Measurements from ENCODE around the gene ASPSCR1. TPM values are rescaled to one million over a fixed set of nuclear protein-coding genes. Genes with fewer than 3 reads are reported as not detected.

Gene ASPSCR1
- total and polyA plus RNA-seq, 2 of the 13 experiments (the other 11 are each of a cell fraction or from before 2014, with no cell fraction given), result 274 to 314 TPM

DNA sequence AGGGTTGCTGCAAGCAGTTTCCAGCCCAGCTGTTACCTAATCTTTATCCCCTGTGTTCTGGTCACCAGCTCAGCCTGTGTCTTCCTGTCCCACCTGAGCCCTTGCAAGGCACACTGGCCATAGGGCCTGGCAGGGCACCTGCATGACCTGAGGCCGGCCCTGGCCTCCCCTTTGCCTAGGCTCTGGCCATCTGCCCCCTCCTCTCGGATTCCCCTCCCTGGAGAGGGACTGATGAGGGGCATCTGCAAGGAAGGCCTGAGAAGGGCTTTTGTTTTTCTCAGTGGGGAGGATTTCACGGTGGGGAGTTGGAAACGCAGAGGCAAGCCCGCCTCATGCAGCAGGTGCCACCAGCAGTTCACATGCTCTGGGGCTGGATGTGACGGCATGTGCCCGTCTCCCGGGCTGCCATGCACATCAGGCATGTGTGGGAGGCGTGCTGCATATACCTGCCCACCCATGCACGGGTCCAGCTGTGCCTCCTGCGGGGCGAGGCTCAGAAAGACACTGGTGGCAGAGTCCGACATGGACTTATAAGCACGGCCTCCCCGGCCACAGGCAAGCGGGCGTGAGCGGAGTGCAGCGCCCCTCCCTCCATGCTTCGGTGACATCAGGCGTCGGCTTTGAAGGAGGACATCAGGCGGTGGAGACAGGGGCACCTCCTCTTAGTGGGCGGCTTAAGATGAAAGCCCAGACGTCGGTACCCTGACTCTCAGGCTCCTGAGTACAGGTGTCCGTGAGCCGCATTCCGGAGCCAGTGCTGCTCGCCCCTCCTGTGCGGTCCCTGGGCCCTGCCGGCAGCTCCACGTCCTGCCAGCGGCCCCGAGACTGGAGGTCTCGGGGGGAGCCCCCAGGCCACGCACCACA lies 16.5 kb downstream of the ASPSCR1 start:
- ATAC-seq (peak; percentile 0), DNase-seq (ENCODE audit: low spot score) (peak; percentile 85), FAIRE-seq (no peak)
- in situ Hi-C loops (cut with HindIII; ENCODE audit: extremely low pct_ligation_motif_present, low pct_unique_long_range_greater_than_20kb), result no loop called here
- Histone ChIP-seq H3K9ac (ENCODE audit: insufficient read depth, low read depth, low read length) (peak overlapping the region; percentile 96), H3K4me2 (ENCODE audit: low read depth, low read length) (peak overlapping the region; percentile 99), H3K27ac (ENCODE audit: extremely low read length, insufficient read depth, low read length) (peak overlapping the region; percentile 97), H3K36me3 (replicated peaks in 1 of 2; ENCODE audit: control insufficient read depth in 1 of 2, insufficient read depth in 2 of 2, low read length in 2 of 2) (peaks cover 0 to 3% of the 10 kb centered on the region in 2 experiments; a peak in 1 of 5 replicates), H3K79me2 (ENCODE audit: insufficient read depth, low read length) (peaks cover 65% of the 10 kb centered on the region), H4K20me1 (ENCODE audit: insufficient read depth, low read length) (no peaks in the 10 kb centered on the region), H3K9me3 (ENCODE audit: low read length) (no peaks in the 10 kb centered on the region), H3K27me3 (ENCODE audit: control insufficient read depth in 1 of 2, insufficient read depth in 2 of 2, low read length in 2 of 2) (no peaks in the 10 kb centered on the region), H3K4me3 (replicated peaks in 1 of 3; ENCODE audit: insufficient read depth in 1 of 3, low read depth in 2 of 3, low read length in 3 of 3) (peak overlapping the region; percentile 28 to 80 (median 55); a peak in 5 of 6 replicates), H2AFZ (ENCODE audit: low read length) (no peak overlapping the region), H3K4me1 (ENCODE audit: insufficient read depth, low read length) (peaks cover 92% of the 10 kb centered on the region)
- ChIA-PET CTCF (ENCODE audit: low intra/inter-chr PET ratio, low total read pairs) (interaction anchor here (1.0 to 5.6 kb wide), 2 partner anchors 15 to 34 kb away, joined by 3 to 73 read pairs; partner anchors contain the start of gene NOTUM), POLR2A (interaction anchor here (0.9 to 16.1 kb wide), 19 partner anchors 10 to 266 kb away, joined by 3 to 470 read pairs (median 12); partner anchors contain the start of genes ASPSCR1, CENPX, DCXR and LRRC45)
- no TSS peak for BruUV-seq (replicated peaks)
- 14% methylated on average over 27 of the region's 37 CpGs for WGBS (ENCODE audit: low lambda C conversion rate)
- intact Hi-C loops (cut with micrococcal nuclease; ENCODE audit: unreplicated experiment), result loop anchor here (2.0 kb wide), 1 partner anchor 33 kb away; the partner anchor contains the start of gene NOTUM
- TF ChIP-seq KAT8 (CRISPR knock-in tag; IDR thresholded peaks at IDR 0.05) (peak; percentile 39; the same call in 1 of the 2 replicates), SALL2 (CRISPR knock-in tag; IDR thresholded peaks at IDR 0.05) (no peak), ZC3H4 (CRISPR knock-in tag; IDR thresholded peaks at IDR 0.05; ENCODE audit: borderline replicate concordance) (peak; percentile 98), ZNF292 (CRISPR knock-in tag; IDR thresholded peaks at IDR 0.05; ENCODE audit: borderline replicate concordance, low read depth) (0 out of 2 replicates have a peak, but pooled peaks have one; percentile 14), ZIK1 (CRISPR knock-in tag; IDR thresholded peaks at IDR 0.05; ENCODE audit: borderline replicate concordance, low read depth) (peak; percentile 78; the same call in 1 of the 2 replicates), ZNF879 (CRISPR knock-in tag; IDR thresholded peaks at IDR 0.05) (0 out of 2 replicates have a peak, but pooled peaks have one; percentile 72), TCF7 (IDR thresholded peaks at IDR 0.05; ENCODE audit: low read depth) (peak; percentile 77), MTF1 (CRISPR knock-in tag; IDR thresholded peaks at IDR 0.05) (no peak), NONO (IDR thresholded peaks at IDR 0.05) (no peak), NONO (CRISPR knock-in tag; conservative IDR thresholded peaks at IDR 0.05) (peak; percentile 67; the same call in 1 of the 2 replicates), CHD4 (IDR thresholded peaks at IDR 0.05; ENCODE audit: borderline replicate concordance, low read length) (no peak), SRF (IDR thresholded peaks at IDR 0.05; ENCODE audit: low read depth, low read length) (no peak), ZNF383 (CRISPR knock-in tag; IDR thresholded peaks at IDR 0.05; ENCODE audit: borderline replicate concordance) (no peak)
- TF ChIP-seq, protein P1, sequence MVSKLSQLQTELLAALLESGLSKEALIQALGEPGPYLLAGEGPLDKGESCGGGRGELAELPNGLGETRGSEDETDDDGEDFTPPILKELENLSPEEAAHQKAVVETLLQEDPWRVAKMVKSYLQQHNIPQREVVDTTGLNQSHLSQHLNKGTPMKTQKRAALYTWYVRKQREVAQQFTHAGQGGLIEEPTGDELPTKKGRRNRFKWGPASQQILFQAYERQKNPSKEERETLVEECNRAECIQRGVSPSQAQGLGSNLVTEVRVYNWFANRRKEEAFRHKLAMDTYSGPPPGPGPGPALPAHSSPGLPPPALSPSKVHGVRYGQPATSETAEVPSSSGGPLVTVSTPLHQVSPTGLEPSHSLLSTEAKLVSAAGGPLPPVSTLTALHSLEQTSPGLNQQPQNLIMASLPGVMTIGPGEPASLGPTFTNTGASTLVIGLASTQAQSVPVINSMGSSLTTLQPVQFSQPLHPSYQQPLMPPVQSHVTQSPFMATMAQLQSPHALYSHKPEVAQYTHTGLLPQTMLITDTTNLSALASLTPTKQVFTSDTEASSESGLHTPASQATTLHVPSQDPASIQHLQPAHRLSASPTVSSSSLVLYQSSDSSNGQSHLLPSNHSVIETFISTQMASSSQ (IDR thresholded peaks at IDR 0.05; ENCODE audit: low read depth), result no peak
- TF ChIP-seq, protein P1 (CRISPR knock-in tag; IDR thresholded peaks at IDR 0.05; ENCODE audit: borderline replicate concordance), result no peak; the same call in 1 of the 2 replicates
- TF ChIP-seq, protein P2, sequence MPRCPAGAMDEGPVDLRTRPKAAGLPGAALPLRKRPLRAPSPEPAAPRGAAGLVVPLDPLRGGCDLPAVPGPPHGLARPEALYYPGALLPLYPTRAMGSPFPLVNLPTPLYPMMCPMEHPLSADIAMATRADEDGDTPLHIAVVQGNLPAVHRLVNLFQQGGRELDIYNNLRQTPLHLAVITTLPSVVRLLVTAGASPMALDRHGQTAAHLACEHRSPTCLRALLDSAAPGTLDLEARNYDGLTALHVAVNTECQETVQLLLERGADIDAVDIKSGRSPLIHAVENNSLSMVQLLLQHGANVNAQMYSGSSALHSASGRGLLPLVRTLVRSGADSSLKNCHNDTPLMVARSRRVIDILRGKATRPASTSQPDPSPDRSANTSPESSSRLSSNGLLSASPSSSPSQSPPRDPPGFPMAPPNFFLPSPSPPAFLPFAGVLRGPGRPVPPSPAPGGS (CRISPR knock-in tag; IDR thresholded peaks at IDR 0.05), result no peak
- TF ChIP-seq, protein P3, sequence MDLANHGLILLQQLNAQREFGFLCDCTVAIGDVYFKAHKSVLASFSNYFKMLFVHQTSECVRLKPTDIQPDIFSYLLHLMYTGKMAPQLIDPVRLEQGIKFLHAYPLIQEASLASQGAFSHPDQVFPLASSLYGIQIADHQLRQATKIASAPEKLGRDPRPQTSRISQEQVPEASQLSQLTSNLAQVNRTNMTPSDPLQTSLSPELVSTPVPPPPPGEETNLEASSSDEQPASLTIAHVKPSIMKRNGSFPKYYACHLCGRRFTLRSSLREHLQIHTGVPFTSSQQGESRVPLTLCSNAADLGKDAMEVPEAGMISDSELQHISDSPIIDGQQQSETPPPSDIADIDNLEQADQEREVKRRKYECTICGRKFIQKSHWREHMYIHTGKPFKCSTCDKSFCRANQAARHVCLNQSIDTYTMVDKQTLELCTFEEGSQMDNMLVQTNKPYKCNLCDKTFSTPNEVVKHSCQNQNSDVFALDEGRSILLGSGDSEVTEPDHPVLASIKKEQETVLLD (CRISPR knock-in tag; IDR thresholded peaks at IDR 0.05; ENCODE audit: low read depth), result no peak
